Forelimb muscle (tissue), 1 donor: Measurements from ENCODE around the gene UBA3. TPM values are rescaled to one million over a fixed set of nuclear protein-coding genes. Genes with fewer than 3 reads are reported as not detected.

Experiments
- DNase-seq: peaks from one replicate; pipeline ENCODE4 v3.0.0-alpha.2; 2013; ENCODE audit warnings: low read depth
- polyA plus RNA-seq: library from polyadenylated mRNA; unstranded; fragments of 120-200 nt; gene quantifications from one replicate; pipeline ENCODE4 v1.2.1, GENCODE V29; 2013; ENCODE audit not compliant: insufficient read length

UBA3 gene
- polyA plus RNA-seq: 47.6 TPM

GRCh38 chr3:69080233-69080920 is at the start of gene UBA3:
TSS of gene UBA3 (minus strand) at chr3:69080365. CDS start at chr3:69080353, 12 bp downstream.
- DNase-seq: no peak

DNA sequence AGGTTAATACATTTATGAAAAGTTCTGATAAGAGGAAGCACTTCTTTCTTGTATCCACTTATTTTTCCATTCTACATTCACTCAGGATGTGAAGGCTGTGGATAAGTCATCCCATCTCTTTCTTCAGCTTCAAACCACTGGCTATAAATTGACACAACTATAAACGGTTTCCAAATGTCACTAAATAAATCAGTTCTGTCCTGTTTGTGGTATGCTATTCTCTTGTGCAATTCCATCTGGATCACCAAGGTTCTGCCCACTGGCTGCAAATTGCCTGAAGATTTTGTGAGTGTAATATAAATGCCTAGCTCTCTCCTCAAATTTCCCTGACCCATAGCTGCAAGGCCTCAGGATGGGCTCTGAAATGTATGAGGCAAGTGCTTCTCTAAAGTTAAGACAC is 49.4 kb upstream of the UBA3 start:
- no peak for DNase-seq

DNA sequence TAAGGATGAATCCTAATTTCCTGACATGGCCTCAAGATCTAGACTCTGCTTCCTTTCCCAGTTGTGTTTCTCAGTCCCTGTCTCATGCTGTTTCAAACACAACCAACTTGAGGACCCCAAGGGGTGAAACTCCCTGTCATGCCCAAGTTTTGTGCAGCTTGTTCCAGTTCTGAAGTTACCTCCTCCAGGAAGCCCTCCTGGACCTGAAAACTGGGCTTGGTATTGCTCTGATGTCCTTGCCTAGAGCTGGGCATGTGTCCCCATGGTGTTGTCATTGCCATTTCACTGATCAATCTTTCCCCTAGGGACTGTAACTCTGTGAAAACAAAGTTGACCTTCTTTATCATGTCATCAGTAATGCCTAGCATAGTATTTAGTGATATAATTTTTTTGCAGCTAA is 48.3 kb upstream of the UBA3 start:
- no peak for DNase-seq

GRCh38 chr3:69126999-69127398 is 46.8 kb upstream of the UBA3 start:
- no peak for DNase-seq

GRCh38 chr3:69126216-69126615 is 46.1 kb upstream of the UBA3 start:
- DNase-seq: no peak

- DNase-seq: peak; percentile 28
These were observed 42.2 kb upstream of the UBA3 start, which contains the start of gene LMOD3 for GRCh38 chr3:69122403-69122802. TSS of gene LMOD3 (minus strand) at chr3:69122595. CDS start at chr3:69122386, 209 bp downstream.

- no peak for DNase-seq
These were observed 41.8 kb upstream of the UBA3 start for GRCh38 chr3:69121950-69122349.

DNA sequence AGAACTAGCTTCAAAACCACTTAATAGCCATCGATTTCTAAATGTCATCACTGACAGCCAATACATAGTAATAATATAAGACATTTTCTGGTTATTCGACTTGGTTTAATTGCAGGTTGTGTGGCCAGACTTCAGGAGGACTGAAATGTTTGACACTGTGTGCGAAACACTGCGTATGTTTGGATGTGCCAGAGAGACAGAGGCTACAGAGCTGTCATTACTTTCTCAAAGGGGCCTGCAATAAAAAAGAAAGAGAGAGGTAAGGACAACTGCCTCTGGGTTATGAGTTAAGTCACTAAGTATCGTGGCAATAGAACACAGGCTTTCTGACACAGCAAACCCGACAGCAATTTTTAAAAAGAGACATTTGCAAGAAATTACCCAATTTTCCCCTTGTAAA is 41.3 kb upstream of the UBA3 start:
- no peak for DNase-seq

DNA sequence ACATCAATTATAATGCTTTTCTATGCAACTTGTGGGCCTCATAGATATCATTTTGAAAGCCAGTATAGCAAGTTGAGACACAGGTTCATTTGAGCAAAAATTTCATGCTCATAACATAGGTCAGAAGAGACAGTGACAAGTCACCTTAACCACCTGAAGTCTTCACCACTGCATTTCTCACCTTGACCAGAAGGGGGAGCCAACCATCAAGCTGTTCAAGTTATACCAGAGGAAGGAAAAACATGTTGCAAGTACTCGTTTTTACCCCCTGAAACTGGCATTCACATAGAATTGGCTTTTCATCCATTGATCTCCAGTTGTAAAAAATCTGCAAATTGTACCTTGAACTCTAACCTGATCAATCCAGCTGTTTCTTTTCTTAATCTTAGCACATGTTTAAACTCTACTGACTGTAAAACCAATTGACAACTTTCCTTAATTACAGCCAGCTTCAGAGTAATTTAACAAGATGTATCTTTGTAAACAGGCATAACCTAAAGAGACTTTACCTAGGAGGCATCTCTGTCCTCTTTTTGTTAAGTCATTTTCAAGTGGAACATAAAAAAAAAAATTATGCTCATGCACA is 40.8 kb upstream of the UBA3 start:
- peak; percentile 44 for DNase-seq

DNA sequence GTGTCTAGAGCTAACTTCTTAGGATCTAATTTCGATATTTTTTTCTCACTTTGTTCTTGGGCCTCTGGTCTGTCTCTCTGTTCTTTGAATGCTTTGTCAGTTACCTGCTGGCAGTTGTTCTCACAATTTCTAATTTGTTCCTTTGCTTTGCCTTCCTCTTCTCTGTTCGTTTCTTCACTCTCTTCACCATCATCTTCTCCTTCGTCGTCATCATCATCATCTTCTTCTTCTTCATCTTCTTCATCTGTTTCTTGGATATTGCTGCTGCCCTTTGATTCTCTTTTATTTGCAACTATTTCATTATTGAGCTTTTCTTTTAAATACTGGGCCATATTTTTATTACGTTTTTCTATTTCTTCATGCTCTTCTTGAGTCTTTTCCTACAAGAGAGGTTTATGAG is 39.5 kb upstream of the UBA3 start:
- DNase-seq: no peak

DNA sequence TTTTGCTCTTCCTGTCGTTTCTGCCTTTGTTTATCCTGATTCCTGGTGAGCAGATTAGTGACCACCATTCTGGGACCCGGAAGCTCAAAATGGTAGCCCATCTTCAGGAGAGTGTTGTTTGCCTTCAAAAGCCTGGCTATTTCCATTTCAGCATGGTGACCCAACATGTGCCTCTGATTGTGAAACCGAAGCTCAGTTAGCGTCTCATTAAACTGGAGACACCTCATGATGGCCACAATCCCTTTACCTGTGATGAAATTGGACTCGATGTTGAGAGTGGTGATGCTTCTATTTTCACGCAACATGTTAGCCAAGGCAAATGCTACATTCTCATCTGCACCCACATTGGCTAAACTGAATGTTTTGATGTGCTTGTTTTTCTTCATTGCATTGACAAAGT is 39.0 kb upstream of the UBA3 start:
- DNase-seq: no peak

- no peak for DNase-seq
These were observed 38.4 kb upstream of the UBA3 start for GRCh38 chr3:69118555-69118954.

DNA sequence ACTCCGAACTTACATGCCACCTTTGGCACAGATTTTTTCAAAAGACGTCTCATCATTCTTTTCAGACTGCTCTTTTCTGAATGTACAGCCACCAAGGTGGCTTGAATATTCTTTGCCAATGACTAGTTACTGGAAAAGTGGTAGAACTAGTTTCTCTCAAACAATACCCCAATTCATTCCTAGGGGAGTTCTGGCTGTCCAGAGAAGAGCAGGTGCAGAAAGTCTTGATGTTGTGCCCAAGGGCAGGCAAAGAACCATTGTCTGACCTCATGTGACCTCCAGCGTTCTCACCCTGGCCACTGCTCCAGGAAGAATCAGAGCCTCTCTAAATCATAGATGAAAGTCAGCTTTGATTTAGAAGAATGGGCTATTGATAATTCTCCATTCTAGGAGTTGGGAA is 36.7 kb upstream of the UBA3 start:
- DNase-seq: no peak

GRCh38 chr3:69116162-69116561 is 36.0 kb upstream of the UBA3 start:
- DNase-seq: no peak

GRCh38 chr3:69115731-69116130 is 35.6 kb upstream of the UBA3 start:
- no peak for DNase-seq

- no peak for DNase-seq
These were observed 33.4 kb upstream of the UBA3 start for GRCh38 chr3:69113536-69113935.

DNA sequence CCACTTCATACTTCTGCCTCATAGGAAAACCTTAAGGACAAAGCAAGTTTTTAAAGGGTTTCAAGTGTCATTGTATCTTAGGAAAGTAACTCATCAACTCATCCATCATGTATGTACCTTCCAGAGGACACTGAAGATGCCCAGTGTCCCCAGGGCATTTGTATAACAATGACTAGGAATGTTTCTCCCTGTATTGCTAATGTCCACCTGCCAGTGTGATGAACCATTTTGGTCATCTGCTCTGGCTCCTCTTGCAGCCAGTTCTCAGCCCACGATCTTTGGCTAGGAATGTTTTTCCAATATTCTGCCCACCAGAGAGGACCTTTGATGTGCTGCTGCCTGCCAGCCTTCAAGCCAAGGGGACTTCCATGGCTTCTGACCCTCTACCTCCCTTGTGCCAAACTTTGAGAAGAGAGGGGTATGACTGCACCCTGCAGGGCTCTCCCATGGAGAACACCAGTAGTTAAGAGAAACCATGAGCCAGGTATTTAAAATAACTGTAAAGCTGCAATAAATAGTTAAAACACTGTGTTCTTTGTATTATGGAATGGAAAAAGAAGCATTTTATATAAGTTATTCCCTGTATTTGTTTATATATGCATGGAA is 30.9 kb upstream of the UBA3 start:
- DNase-seq: no peak

GRCh38 chr3:69108811-69109210 is 28.6 kb upstream of the UBA3 start:
- DNase-seq: no peak

DNA sequence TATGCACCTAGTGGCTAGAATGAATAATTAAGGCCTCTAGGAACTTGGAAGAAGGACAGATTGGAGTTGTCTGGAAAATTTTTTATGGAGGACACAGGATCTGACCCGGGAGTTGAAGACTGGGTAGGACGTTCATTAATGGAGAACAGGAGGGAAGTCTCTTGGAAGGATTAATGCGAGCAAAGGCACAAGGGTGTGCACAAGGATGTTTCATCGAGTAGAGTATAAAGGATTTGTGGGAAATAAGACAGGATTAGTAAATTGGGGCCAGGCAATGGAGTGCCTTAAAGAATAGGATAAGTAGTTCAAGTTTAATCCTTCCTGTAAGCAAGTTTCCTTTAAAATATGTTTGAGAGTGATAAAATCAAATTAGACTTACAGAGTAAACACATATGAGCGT is 27.7 kb upstream of the UBA3 start:
- DNase-seq: no peak

GRCh38 chr3:69105320-69105719 is 25.2 kb upstream of the UBA3 start:
- DNase-seq: no peak

DNA sequence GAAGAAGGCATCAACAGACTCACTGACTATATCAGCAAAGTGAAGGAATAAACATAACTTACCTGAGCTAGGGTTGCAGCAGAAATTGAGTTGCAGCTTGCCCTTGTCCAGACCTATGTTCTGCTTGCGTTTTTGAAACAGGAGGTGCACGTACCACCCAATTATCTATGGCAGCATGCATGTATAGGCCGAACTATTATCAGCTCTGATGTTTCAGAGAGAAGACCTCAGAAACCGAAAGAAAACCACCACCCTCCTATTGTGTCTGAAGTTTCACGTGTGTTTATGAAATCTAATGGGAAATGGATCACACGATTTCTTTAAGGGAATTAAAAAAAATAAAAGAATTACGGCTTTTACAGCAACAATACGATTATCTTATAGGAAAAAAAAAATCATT is 24.4 kb upstream of the UBA3 start:
- no peak for DNase-seq

DNA sequence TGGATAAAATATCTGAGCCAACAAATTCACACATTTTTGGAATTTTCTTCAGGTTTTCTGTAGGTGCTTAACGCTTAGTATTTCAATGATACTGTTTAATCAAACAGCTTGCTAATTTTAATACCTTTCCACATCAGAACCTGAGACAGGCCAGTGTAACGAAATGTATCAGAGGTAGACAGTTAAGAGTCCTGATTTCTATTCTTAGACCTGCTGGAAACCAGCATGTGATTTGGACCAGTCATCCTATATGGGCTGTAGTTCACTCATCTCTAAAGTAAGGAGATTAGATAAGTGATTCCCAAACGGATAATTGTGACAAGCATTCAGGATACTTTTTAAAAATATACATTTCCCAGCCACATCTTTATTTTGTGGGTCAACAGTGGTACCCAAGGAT is 23.0 kb upstream of the UBA3 start:
- no peak for DNase-seq

GRCh38 chr3:69102384-69102783 is 22.2 kb upstream of the UBA3 start:
- DNase-seq: no peak
